ENCODE results near the gene KANK3.
A peak's percentile ranks its signal among the peaks of the same experiment; 100 is the strongest.
"Not testable (repeated sequence)": the region's sequence is repeated elsewhere in the genome, so short reads cannot be mapped to it uniquely, and the experiment has no call there.

KANK3 gene

GRCh38 chr19:8342684-8343482 is at the start of gene KANK3:
TSS of gene KANK3 (minus strand) at chr19:8343262. CDS start at chr19:8337828, 5,434 bp downstream.
- DNase-seq: peak; percentile 86

GRCh38 chr19:8392017-8392591 is 49.0 kb upstream of the KANK3 start:
- no peak for DNase-seq

GRCh38 chr19:8391198-8392016 is 48.3 kb upstream of the KANK3 start:
- no peak for DNase-seq

- peak; percentile 91 for DNase-seq
Measured at GRCh38 chr19:8390617-8390981, 47.5 kb upstream of the KANK3 start.

- DNase-seq: peak; percentile 96
Measured at GRCh38 chr19:8389891-8390616, 47.0 kb upstream of the KANK3 start, which contains the start of gene RAB11B. TSS of gene RAB11B (plus strand) at chr19:8390360. CDS start at chr19:8390417, 57 bp downstream.

GRCh38 chr19:8388612-8388958 is 45.5 kb upstream of the KANK3 start:
- no peak for DNase-seq

GRCh38 chr19:8387688-8388611 is 44.9 kb upstream of the KANK3 start:
- DNase-seq: no peak

GRCh38 chr19:8386990-8387389 is 43.9 kb upstream of the KANK3 start:
- no peak for DNase-seq

- DNase-seq: not testable (repeated sequence)
Measured at GRCh38 chr19:8386419-8386818, 43.4 kb upstream of the KANK3 start.

- DNase-seq: not testable (repeated sequence)
Measured at GRCh38 chr19:8385566-8385965, 42.5 kb upstream of the KANK3 start.

GRCh38 chr19:8385103-8385502 is 42.0 kb upstream of the KANK3 start:
- not testable (repeated sequence) for DNase-seq

- DNase-seq: not testable (repeated sequence)
Measured at GRCh38 chr19:8384569-8384968, 41.5 kb upstream of the KANK3 start.

- not testable (repeated sequence) for DNase-seq
Measured at GRCh38 chr19:8379156-8379891, 36.3 kb upstream of the KANK3 start.

GRCh38 chr19:8377598-8377997 is 34.5 kb upstream of the KANK3 start:
- no peak for DNase-seq

- DNase-seq: not testable (repeated sequence)
Measured at GRCh38 chr19:8376373-8376974, 33.4 kb upstream of the KANK3 start.

- not testable (repeated sequence) for DNase-seq
Measured at GRCh38 chr19:8375766-8376165, 32.7 kb upstream of the KANK3 start.

- no peak for DNase-seq
Measured at GRCh38 chr19:8373867-8374813, 31.1 kb upstream of the KANK3 start.

GRCh38 chr19:8371011-8371804 is 28.1 kb upstream of the KANK3 start:
- DNase-seq: no peak
